GM19463 (cell line): ENCODE data around the gene JAG1.

Experiments used
- ATAC-seq: cut with Tn5 transposase; IDR thresholded peaks from one replicate; pipeline ENCODE4 v1.9.1; 2021; ENCODE audit warnings: mild to moderate bottlenecking, moderate library complexity; ENCODE audit not compliant: unreplicated experiment

The JAG1 gene

GRCh38 chr20:10639737-10640556, 33.9 kb downstream of the JAG1 start:
- ATAC-seq = no peak

GRCh38 chr20:10639077-10639736, 34.6 kb downstream of the JAG1 start:
- no peak for ATAC-seq

GRCh38 chr20:10637563-10637962, 36.2 kb downstream of the JAG1 start:
- no peak for ATAC-seq

GRCh38 chr20:10637031-10637559, 36.7 kb downstream of the JAG1 start:
- no peak for ATAC-seq

- ATAC-seq = no peak
These were observed 37.4 kb downstream of the JAG1 start for GRCh38 chr20:10636326-10636818.

DNA sequence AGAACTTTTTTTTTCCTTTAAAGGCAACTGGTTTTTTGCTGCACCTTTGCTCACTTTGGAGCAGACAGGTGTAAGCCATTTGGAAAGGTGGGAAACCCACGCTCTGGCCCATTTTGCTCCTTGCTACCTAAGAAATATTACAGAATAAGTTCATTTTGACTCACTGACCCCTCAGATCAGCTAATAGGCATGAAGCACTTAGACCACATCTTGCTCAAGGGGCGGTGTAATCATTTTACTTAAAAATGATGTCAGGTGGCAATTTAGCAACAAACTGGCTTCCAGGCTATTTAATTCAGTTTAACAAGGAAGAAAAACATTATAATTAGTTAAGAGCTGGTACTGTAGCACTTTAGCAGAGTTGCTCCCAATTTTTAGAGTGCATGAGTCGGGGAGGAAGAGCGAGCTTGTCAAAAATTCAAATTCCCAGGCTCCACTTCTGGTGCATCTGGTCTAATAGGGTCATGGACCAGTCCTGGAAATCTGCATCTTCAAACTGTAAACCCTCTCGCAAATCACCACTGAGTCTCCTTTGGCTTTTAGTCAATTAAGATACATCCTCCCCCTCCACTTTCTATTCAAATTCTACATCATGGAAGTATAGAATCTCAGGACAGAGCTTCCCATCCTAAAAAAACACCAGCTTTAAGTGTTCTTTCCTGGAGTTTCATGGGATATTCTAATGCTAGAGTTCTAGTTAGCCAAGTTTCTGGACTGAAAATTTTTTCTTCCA, 38.2 kb downstream of the JAG1 start:
- no peak for ATAC-seq

DNA sequence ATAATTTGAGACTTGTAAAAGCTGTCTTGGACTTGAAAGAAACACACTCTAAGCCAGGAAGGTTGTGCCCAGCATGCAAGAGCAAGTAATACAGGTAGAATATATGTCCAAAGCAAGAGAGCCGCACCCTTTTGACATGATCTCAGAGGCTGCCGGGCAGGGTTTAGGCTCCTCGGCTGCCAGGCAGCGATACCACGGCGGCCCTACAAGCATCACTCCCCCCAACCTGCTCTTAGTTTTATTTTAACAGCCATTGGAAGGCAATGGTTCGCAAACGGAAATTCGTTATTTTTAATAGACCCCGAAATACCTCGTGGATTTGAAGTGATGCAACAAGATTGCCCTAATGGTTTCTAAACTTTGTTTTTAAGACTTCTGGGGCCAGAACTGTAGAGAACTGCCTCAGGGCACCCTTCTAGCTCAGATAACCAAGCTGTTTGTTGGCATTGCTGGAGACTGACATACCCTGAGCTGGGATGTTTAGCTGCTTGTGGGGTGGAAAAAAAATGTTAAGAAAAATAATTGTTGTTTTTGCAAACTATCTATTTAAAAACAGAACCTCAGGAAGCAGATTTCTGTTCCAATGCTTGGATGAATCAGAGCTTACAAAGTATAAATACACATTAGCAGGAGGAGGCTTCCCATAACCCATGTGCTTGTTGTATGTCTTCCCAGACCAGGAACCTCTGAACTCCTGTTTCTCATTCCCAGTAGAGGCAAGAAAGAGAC, 39.0 kb downstream of the JAG1 start:
- ATAC-seq = no peak

DNA sequence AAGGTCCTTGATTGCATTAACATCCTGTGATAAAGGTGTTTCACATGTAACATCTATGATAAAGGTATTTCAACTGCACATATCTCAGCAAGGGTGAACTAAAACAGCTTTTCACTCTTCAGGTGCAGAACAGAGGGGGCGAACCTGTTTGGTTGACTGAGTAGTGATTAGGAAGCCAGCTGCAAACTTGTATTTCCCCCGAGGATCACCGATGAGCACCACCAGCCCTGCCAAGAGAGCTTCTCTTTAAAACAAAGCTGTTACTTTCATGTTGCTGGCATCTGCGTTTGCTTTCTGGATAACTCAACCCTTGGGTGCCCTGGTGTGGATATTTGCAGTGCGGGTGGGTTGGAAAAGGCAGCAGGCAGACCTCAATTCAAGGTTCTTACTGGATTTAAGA, 39.6 kb downstream of the JAG1 start:
- ATAC-seq = no peak

DNA sequence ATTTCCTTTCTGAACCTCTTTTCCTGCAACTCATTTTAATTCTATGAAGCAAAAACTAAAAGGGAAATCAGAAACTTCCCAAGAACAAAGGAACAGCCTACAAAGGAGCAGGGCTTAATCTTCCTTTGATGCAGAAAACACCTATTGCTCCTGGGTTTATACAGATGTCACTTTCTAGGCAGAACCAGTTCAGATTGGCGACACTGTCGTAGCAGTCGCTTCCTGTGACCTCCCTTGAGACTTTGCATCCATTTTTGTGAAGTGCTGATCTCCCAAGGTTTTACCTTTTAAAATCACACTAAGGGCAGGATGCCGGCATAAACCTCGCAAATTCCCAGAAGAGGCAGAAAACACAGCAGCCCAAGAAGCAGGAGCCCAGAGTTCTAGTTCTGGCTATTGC, 40.1 kb downstream of the JAG1 start:
- ATAC-seq = no peak

- ATAC-seq = no peak
These were observed 40.9 kb downstream of the JAG1 start for GRCh38 chr20:10632721-10633509.

GRCh38 chr20:10631126-10631525, 42.7 kb downstream of the JAG1 start:
- no peak for ATAC-seq

DNA sequence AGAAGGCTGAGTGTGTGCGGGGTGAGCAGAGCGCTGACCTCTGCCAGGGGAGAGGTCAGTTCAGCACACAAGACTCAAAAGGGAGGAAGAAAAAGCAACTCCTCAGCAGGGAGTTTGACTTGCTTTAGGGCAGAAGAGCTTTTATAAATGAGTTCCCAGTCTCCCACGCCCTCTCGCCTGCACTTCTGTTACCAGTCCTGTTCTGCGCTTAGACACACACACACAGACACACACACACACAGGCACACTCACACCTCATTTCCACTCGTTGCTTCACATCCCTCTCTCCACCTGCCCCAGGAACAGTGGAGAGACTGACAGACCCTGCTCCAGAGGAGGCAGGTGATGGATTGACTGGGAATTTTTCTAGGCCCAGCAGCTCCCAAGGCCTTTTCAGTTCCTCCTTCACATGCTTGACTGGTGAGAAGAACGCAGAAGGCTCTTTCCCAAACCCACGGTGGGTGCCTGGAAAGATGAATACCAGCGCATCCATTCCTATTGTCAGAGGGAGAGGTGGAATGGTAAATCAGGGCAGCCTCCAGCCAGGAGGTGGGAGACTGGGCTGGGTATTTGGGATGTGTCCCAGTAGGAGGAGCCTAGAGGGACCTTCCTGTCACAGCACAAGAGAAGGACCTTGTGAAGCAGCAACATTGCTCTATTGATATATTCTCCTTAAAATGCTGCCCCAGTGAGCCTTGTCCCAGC, 43.7 kb downstream of the JAG1 start:
- no peak for ATAC-seq

GRCh38 chr20:10626896-10627295, 46.9 kb downstream of the JAG1 start:
- ATAC-seq = no peak

GRCh38 chr20:10625641-10626040, 48.2 kb downstream of the JAG1 start:
- ATAC-seq = no peak

GRCh38 chr20:10622657-10623418, 51.0 kb downstream of the JAG1 start:
- ATAC-seq = no peak

DNA sequence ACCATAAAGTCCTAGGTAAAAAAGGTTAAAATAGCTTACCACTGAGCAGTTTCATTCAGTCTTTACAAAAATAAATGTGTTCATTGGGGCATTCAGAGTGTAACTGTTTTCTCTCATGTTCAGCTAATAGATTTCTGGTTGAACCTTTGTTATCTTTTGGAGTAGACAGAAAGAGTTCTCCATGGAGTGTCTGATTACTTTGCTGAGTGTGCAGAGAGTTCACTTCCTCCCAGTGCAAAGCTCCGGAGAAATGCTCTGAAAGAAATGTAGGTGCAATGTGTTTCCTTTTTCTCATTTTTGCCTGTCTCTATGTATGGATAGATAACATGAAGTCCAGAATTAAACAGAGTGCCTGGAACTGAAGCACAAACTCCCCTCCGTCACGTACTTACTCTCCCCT, 52.6 kb downstream of the JAG1 start:
- ATAC-seq = no peak

GRCh38 chr20:10619427-10619826, 54.4 kb downstream of the JAG1 start:
- ATAC-seq = no peak

- ATAC-seq = no peak
These were observed 55.1 kb downstream of the JAG1 start for GRCh38 chr20:10618611-10619245.
